Stimulated activated naive CD8-positive, alpha-beta T cell treated with anti-CD3 and anti-CD28 coated beads, Interleukin-15, amount 100 ng/mL, for 72 hours (primary cell): ENCODE results near the gene PLSCR4.
"Not testable (repeated sequence)": the region's sequence is repeated elsewhere in the genome, so short reads cannot be mapped to it uniquely, and the experiment has no call there.

Source experiments
- ATAC-seq: fragments of 150-1000 bp; cut with Tn5 transposase; 2 replicates; pipeline ENCODE4 v1.10.0; 2021; ENCODE audit warnings: mild to moderate bottlenecking, moderate library complexity
- DNase-seq, 2 donors: peaks; one replicate each; pipeline ENCODE4 v3.0.0; 2021 to 2022
- H3K27ac Mint-ChIP-seq, 2 donors: one replicate each; pipeline ENCODE4 v1.8.0; 2022; ENCODE audit warnings: mild to moderate bottlenecking in 2 of 2, mixed read lengths in 2 of 2, moderate library complexity in 2 of 2
- H3K27me3 Mint-ChIP-seq: one replicate; pipeline ENCODE4 v1.8.0; 2022; ENCODE audit warnings: mixed read lengths
- H3K4me1 Mint-ChIP-seq: one replicate; pipeline ENCODE4 v1.8.0; 2022; ENCODE audit warnings: mild to moderate bottlenecking, mixed read lengths
- H3K4me3 Mint-ChIP-seq, 2 donors: one replicate each; pipeline ENCODE4 v1.8.0; 2022; ENCODE audit warnings: mild to moderate bottlenecking in 2 of 2, mixed read lengths in 2 of 2, moderate library complexity in 1 of 2
- H3K9me3 Mint-ChIP-seq, 2 donors: one replicate each; pipeline ENCODE4 v1.8.0; 2022; ENCODE audit warnings: mixed read lengths in 2 of 2

PLSCR4 gene

GRCh38 chr3:146262371-146263110 is 11.6 kb upstream of the PLSCR4 start:
- H3K9me3 Mint-ChIP-seq: no peaks in the 10 kb centered on the region
- ATAC-seq: no peak
- DNase-seq: no peak
- H3K27ac Mint-ChIP-seq: peak overlapping the region in 1 of 2 donors; percentile 1
- no peaks in the 10 kb centered on the region for H3K4me1 Mint-ChIP-seq
- H3K27me3 Mint-ChIP-seq: peaks cover 12% of the 10 kb centered on the region
- H3K4me3 Mint-ChIP-seq: no peak overlapping the region

DNA sequence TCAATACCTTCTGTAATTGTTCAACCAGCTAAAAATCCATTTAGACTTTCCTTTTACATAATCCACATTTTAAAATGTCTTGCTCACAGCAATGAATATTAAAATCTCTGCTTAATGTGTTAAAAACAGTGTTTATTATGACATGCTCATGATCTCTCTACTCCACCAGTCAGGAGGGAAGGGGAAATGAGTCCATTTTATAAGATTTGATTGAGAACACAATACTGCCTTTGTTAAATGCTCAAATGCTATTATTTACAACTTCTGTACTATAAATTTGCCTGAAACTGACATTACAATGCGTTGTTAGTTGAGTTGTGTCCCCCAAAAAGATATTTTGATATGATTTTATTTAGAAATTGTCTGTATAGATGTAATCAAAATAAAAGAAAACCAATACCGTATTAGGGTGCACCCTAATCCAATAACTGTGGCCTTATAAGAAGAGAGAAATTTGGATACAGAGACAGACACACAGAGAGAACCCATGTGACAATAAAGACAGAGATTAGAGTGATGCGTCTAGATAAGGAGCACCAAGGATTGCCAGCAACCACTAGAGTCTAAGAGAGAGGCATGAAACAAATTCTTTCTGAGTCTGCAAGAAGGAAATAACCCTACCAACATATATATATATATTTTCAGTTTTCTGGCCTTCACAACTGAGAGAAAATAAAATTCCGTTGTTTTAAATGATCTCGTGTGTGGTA is 9.1 kb upstream of the PLSCR4 start:
- Mint-ChIP-seq H3K4me3 (no peak overlapping the region), H3K4me1 (no peaks in the 10 kb centered on the region), H3K27ac (no peak overlapping the region), H3K27me3 (peaks cover 21% of the 10 kb centered on the region), H3K9me3 (no peaks in the 10 kb centered on the region)
- DNase-seq (no peak), ATAC-seq (no peak)

GRCh38 chr3:146256851-146257486 is 6.1 kb upstream of the PLSCR4 start:
- H3K27me3 Mint-ChIP-seq: peaks cover 41% of the 10 kb centered on the region

DNA sequence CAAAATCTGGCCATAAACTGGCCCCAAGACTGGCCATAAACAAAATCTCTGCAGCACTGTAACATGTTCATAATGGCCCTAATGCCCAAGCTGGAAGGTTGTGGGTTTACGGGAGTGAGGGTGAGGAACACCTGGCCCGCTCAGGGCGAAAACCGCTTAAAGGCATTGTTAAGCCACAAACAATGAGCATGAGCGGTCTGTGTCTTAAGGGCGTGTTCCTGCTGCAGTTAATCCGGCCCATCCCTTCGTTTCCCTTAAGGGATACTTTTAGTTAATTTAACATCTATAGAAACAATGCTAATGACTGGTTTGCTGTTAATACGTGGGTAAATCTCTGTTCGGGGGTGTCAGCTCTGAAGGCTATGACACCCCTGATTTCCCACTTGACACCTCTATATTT is 1.5 kb upstream of the PLSCR4 start:
- H3K4me1 Mint-ChIP-seq, H3K27ac Mint-ChIP-seq, H3K4me3 Mint-ChIP-seq, H3K9me3 Mint-ChIP-seq, ATAC-seq, DNase-seq: not testable (repeated sequence)
- peaks cover 68% of the 10 kb centered on the region for H3K27me3 Mint-ChIP-seq

More at GRCh38 chr3:146256851-146257486, 6.1 kb upstream of the PLSCR4 start:
- Mint-ChIP-seq H3K4me3 (no peak overlapping the region), H3K4me1 (no peaks in the 10 kb centered on the region), H3K27ac (no peak overlapping the region), H3K9me3 (no peaks in the 10 kb centered on the region)
- DNase-seq (no peak), ATAC-seq (no peak)

- Mint-ChIP-seq H3K9me3 (no peaks in the 10 kb centered on the region), H3K27me3 (peaks cover 59% of the 10 kb centered on the region), H3K4me1 (no peaks in the 10 kb centered on the region), H3K27ac (no peak overlapping the region), H3K4me3 (peak overlapping the region; percentile 83 to 86)
- no peak for ATAC-seq
- no peak for DNase-seq
Measured at GRCh38 chr3:146249921-146250320, 984 bp downstream of the PLSCR4 start.

GRCh38 chr3:146247911-146248310 is 3.0 kb downstream of the PLSCR4 start:
- Mint-ChIP-seq H3K4me3 (no peak overlapping the region), H3K27ac (no peak overlapping the region), H3K27me3 (peaks cover 43% of the 10 kb centered on the region), H3K9me3 (no peaks in the 10 kb centered on the region), H3K4me1 (no peaks in the 10 kb centered on the region)
- DNase-seq: no peak
- ATAC-seq: no peak

DNA sequence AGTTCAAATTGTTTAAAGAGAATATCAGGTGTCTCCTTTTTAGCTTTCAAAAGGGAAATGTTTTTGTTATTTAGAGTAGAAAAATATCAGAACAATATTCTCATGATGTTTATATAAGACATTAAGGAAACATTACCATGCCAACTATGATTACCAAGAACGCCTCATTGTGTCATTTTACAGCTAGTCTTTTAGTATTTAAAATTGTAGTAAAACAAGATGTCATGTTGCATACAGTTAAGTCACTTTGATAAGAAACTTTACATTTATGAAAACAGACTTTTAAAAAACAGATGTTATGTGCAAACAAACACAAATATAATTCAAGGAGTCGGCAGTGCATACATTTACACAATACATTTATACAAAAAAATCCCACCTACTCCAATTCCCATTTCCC is 4.4 kb downstream of the PLSCR4 start:
- Mint-ChIP-seq H3K9me3 (no peaks in the 10 kb centered on the region), H3K4me1 (no peaks in the 10 kb centered on the region), H3K27ac (no peak overlapping the region), H3K4me3 (no peak overlapping the region), H3K27me3 (peaks cover 29% of the 10 kb centered on the region)
- DNase-seq (no peak), ATAC-seq (no peak)

DNA sequence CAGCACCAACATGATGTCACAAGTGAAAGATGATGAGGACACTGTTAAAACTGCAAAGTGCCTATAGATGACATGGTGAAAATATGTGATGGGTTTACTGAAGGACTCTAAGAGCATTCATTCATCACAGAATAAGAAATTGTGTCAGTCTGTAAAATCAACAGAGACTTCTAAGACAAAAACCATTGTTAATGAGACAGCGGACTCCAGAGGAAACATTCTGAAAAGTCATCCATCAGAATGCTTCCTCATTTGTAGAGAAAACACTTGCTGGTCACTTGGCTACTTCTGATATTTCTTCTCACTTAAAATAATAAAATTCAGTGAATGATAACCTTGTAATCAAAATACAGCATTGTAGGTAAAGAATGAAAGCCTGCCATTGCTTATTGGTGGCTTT is 7.3 kb downstream of the PLSCR4 start:
- Mint-ChIP-seq H3K4me3 (no peak overlapping the region), H3K4me1 (no peaks in the 10 kb centered on the region), H3K27me3 (peaks cover 3% of the 10 kb centered on the region), H3K27ac (no peak overlapping the region), H3K9me3 (no peaks in the 10 kb centered on the region)
- ATAC-seq (no peak), DNase-seq (no peak)

DNA sequence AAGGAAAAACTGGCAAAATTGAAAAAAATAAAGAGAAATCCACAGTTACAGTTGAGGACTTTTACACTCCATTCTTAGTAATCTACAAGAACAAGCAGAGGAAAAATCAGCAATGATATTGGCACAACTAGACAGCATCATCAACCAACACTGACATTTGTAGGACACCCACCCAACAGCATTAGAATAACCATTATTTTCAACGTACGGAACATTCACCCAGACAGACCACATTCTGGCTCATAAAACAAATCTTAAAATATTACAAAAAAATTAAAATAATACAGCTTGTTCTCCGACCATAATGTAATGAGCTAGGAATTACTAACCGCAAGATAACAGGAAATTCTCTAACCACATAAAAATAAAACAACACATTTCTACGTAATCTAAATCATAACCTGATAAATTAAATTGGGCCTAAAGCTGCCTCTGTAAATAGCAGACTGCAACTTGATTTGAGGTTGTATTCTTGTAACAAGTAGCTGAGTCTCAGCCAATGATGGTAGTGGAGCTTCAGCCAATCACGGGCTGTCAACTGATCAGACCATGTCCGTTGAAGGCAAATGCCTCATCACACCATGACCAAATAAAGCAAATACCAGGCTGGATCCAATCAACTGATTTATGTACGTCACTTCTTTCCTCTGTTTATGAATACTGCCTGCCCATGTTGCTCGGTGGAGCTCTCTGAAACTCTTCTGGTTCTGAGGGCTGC is 9.2 kb downstream of the PLSCR4 start:
- Mint-ChIP-seq H3K4me1 (no peaks in the 10 kb centered on the region), H3K27ac (no peak overlapping the region), H3K9me3 (peaks cover 3 to 5% of the 10 kb centered on the region in 2 donors), H3K4me3 (no peak overlapping the region), H3K27me3 (no peaks in the 10 kb centered on the region)
- no peak for ATAC-seq
- no peak for DNase-seq

DNA sequence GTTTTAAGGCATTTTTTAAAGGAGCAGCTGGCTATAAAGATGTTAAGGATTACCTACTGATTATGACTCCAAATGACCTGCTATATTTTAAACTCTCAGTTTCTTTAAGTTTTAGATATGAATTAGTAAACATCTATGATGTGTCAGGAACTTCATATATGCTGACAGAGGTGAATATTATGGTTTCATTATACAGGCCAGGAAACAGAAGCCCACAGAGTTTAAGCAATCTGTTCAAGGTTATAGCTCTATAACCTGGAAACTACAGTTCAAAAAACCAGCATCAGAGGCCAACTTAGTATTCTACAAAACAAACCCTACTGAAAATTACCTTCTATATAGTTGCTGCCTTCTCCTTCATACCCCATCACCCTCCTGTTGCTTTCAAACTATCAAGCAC is 17.4 kb downstream of the PLSCR4 start:
- Mint-ChIP-seq H3K9me3 (peaks cover 18 to 24% of the 10 kb centered on the region in 2 donors), H3K27me3 (no peaks in the 10 kb centered on the region), H3K27ac (no peak overlapping the region), H3K4me1 (no peaks in the 10 kb centered on the region), H3K4me3 (no peak overlapping the region)
- ATAC-seq (no peak), DNase-seq (no peak)

GRCh38 chr3:146227486-146227885 is 23.4 kb downstream of the PLSCR4 start:
- Mint-ChIP-seq H3K4me3 (no peak overlapping the region), H3K27ac (no peak overlapping the region), H3K9me3 (no peaks in the 10 kb centered on the region), H3K4me1 (no peaks in the 10 kb centered on the region), H3K27me3 (no peaks in the 10 kb centered on the region)
- no peak for ATAC-seq
- no peak for DNase-seq

GRCh38 chr3:146226881-146227280 is 24.0 kb downstream of the PLSCR4 start:
- Mint-ChIP-seq H3K9me3 (no peaks in the 10 kb centered on the region), H3K4me1 (no peaks in the 10 kb centered on the region), H3K4me3 (no peak overlapping the region), H3K27me3 (no peaks in the 10 kb centered on the region), H3K27ac (no peak overlapping the region)
- DNase-seq (no peak), ATAC-seq (no peak)

- H3K9me3 Mint-ChIP-seq, DNase-seq, H3K4me1 Mint-ChIP-seq, H3K27ac Mint-ChIP-seq, H3K4me3 Mint-ChIP-seq, ATAC-seq, H3K27me3 Mint-ChIP-seq: not testable (repeated sequence)
Measured at GRCh38 chr3:146225458-146225857, 25.4 kb downstream of the PLSCR4 start.

GRCh38 chr3:146223401-146224373 is 27.2 kb downstream of the PLSCR4 start:
- ATAC-seq (no peak), DNase-seq (no peak)
- H3K27me3 Mint-ChIP-seq: no peaks in the 10 kb centered on the region
- H3K27ac Mint-ChIP-seq: no peak overlapping the region
- H3K4me1 Mint-ChIP-seq: no peaks in the 10 kb centered on the region
- no peak overlapping the region for H3K4me3 Mint-ChIP-seq
- H3K9me3 Mint-ChIP-seq: no peaks in the 10 kb centered on the region
